NCI-H345 treated with DMSO at 0.1 percent for 48 hours (cell line): ENCODE results near the gene CD74.

Source experiments
- DNase-seq: peaks from one replicate; lab custom pipeline; 2025; ENCODE audit not compliant: unreplicated experiment; lab: John Stamatoyannopoulos, UW

The CD74 gene

DNA sequence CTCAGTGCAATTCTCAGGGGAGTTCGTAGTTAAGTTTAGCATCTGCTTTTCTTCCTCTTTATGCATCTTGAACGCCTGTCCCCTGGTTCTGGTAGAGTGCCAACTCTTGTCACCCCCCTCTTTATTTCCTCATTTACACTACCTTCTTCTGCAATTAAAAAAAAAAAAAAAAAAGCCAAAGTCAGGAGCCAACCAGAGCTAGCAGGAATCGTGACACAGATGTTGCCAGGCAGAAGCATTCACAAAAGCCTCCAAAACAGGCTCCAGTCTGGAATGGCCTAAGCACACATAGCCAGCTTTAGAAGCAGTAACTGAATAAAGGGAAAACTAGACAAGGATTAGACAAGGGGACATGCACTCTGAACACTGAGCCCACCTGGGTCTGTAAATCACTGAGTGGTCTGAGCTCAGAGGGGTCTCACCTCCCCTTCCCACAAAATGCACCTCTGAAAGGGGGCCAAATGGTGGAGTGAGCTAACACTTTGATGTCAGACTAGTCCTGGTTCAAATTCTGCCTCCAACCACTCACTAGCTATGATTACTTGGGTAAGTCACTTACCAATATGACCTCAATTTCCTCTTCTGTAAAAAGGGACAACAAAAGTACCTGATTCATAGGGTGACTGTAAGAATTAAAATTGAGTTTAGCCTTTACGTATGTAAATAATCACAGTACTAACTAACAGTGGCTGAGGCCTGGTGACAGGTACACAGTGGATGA, 2.0 kb downstream of the CD74 start:
- peak; percentile 44 for DNase-seq

DNA sequence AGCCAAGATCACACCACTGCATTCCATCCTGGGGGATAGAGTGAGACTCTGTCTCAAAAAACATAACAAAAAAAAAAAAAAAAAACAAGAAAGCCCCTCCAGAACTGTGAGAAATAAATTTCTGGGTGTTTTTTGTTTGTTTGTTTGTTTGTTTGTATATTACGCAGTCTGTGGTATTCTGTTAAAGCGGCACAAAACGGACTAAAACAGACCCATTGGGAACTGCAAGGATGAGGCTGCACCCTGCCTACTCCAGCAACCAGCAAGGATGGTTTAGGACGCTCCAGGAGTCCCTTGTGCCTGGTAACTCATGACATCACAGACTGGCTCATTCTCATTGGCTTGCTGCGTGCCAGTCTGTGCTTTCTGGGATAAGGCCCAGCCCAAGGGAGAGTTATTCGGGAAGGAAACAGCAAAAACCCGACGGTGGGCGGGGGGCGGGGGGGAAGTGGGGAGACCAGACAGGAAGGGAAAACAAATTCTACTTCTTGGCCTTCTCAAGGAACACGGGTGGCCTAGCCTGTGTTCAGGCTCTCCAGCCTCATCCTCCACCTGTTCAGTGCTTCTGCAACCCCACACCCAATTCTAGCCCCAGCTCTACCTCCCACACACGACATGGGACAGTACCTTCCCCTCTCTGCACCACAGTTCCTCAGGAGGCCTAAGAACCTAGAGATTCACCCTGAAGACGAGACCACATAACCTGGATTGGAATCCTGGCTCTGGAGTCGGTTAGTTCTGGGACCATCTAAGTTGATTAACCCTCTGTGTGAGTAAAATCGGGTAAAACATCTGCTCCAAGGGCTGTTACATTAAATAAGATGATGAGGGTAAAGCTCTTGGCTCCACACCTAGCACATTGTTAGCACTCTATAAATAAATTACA, 2.8 kb downstream of the CD74 start:
- DNase-seq: peak; percentile 84

DNA sequence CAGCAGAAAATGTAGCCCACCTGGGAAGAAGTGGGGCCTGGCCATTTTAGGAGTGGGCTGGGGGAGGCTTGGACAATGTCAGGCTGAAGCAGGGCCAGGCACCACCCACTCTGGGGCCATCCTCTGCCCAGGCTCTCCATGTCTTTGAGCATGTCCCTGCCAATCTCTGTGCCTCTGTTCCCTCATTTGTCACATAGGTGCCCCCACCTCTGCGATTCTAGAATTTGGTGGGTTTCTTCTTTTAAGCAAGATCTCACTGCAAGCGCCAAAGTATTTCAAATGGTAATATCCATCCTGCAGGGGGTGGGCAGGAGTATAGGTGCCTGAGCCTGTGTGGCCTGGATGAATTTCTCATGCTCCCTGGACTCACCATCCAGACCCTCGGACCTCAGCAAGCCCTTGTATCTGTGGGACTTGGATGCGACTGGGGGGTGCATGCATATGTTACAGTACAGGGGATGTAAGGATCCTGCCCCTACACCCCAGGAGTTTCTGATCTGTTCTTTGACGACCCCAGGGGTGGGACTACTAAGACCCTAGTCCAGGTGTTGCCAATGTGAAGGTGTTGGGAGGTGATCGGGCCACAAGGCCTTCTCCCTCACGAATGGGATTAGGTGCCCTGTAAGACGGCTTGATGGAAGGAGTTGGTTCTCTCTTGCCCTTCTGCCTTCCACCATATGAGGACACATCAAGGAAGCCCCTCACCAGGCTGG, 4.3 kb downstream of the CD74 start:
- no peak for DNase-seq

DNA sequence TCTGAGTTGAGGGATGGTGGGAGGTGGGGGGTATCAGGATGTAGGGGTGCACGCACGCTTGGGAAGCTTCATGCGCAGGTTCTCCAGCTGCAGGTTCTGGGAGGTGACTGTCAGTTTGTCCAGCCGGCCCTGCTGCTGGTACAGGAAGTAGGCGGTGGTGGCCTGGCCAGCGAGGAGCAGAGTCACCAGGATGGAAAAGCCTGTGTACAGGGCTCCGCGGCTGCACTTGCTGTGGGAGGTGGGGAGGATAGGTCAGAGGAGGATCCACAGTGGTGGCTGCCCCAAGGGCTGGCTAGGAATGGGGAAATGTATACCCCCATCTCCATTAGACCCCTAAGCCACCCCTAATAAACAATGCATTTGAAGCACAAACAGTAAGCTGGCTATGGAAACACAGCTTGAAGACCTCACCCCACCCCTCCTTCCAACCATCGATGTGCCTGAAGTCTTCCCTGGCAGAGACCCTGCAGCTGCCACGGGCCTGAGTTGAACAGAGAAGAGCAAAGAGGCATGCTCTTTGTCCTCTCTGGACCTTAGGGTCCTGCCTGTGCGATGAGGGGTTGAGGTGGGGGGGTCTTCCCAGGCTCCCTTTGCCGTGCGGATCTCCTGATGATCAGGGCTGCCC, 5.5 kb downstream of the CD74 start:
- no peak for DNase-seq

DNA sequence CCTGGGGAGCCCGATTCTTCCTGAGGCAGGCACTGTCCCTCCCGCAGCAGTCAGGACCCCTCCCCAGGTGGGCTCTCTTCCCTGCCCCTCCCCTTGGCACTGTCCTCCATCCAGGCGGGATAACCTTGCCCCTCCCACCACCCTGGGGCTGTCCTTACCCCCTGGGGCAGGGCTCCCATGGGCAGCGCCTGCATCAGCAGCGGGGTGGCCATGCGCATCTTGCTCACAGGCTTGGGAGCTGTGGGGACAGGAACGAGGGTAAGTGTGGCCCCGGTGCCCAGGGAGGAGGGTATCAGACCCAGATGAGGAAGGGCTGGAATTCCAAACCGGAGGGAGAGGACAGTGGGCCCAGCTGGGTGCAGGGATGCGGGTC, 6.0 kb downstream of the CD74 start:
- no peak for DNase-seq

DNA sequence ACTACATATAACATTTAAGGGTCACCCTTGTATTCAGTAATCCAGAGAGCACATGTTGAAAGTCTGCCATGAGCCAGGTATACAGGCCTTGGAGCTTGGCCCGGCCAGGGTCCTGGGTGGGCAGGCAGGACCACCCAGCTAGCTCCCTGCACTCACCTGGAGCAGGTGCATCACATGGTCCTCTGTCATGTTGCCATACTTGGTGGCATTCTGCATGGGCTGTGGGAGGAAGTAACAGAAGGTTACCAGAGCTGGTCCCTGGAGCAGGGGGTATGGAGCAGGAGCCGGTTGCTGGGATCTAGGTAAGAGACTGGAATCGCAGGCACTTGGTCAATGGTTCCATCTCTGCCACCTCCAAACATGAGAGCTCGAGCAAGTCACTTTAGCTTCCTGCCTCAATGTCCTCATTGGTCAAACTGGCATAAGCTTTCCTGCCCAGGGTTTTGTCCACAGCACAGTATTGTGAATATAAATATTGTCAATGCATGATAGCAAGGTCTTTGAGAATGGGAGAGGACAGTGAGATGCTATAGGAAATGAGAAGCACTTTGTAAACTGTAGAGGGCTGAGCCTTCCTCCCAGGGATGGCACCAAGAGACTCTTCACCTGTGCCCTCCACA, 6.5 kb downstream of the CD74 start:
- DNase-seq: no peak

DNA sequence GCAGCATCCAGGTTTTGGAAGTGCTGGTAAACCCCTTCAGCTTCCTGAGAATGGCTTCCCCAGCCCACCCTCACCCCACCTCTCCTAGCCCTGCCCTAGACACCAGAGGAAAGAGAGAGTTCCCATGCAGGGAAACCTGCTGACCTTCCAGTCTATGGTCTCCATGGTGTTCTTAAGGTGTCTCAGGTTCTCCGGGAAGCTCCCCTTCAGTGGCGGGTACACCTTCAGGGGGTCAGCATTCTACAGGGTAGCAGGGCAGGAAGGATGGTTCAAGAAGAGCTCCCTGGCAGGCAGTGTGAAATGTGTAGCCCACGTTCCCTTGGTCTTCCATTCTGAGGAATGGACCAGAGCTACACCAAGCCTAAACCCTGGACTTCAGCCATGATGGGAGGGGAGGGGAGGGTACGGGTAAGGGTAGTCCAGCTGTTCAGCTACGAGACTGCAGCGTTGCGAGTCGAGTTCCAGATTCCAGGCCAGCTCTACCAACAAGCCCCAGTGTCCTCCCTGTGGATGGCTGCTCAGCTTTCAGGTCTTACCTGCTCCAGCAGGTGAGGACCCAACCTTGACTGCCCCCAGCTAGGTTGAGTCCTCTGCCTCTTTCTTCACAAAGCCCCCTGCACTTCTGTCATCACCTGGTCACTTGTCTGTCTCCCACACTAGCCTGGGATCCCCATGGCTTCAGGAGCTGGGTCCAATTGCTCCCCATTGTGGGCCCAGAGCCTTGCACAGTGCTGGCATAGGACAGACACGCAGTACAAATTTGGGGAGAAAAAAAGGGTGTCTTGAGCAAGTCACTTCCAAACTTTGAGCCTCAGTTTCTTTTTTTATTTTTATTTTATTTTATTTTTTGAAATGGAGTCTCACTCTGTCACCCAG, 7.5 kb downstream of the CD74 start:
- no peak for DNase-seq

DNA sequence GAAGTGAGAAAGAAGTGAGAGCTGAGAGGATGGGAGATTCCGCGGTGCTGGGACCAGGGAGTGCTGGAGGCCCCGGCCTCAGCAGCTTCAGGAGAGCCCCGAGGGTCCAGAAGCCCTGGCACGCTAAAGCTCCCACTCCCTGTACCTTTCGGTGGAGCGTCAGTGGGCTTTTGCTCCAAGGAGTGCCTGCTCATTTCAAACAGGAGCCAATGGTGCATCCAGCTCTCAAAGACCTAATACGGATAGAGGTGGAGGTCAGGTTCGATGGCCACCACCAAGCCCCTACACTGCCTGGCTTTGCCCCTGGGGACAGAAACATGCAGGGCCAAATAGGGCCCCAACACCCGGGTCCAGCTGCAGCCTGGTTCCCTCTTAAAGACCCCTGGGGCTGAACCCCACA, 8.2 kb downstream of the CD74 start:
- no peak for DNase-seq

DNA sequence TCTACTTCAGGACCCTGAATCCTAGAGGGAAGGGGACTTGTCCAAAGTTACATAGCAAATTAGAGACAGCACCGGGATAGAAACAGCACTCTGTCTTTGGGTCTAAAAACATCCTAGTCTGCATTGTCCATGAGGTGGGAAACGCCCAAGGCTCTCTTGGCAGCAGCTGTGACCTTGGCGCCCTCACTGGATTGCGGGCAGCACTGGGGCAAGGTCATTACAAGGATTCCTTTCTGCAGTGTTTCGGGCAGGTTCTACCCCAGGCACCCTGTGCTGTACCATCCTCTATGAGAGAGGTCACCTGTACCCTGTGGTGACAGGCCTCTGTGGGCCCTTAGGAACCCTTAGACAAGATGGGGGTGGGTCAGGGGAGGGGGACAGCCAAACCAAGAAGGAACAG, 8.6 kb downstream of the CD74 start:
- DNase-seq: no peak

DNA sequence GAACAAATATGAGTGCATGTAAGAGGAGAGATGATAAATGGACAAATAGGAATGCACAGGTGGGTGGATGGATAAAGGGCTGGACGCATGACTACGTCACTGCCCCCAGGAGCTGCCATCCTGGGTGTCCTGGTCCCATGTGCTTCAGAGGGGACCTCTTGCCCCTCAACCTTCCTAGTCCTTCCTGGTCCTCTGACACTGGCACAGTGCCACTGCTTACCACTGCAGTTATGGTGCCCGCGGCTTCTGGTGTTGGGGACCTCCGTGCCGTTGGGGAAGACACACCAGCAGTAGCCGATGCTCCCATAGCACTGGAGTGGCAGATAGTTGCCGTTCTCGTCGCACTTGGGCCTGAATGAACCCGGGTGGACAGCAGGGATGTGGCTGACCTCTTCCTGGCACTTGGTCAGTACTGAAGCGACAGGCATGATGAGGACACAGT, 9.8 kb downstream of the CD74 start:
- no peak for DNase-seq

DNA sequence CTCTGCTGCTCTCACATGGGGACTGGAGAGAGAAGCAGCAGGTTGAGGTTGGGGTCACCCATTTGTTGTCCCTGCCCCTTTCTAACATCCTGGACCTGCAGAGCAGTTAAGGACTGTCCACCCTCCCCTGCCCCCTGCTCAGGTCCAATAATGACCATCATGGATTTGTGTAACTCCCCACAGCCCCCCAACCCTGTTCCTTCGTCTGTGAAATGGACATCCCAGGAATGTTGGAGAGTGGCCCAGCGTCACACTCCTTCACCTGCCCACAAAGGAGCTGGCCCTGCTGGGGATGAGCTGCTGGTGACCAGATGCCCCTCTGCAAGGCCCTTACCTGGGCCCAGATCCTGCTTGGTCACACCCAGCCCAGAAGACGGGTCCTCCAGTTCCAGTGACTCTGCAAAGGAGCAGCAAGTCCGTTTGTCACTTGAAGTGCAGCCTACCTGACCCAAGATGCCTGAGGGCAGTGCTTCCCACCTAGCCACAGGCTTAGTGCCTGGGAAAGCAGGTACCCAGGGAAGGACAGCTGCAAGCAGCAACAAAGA, 10.4 kb downstream of the CD74 start:
- DNase-seq: no peak

DNA sequence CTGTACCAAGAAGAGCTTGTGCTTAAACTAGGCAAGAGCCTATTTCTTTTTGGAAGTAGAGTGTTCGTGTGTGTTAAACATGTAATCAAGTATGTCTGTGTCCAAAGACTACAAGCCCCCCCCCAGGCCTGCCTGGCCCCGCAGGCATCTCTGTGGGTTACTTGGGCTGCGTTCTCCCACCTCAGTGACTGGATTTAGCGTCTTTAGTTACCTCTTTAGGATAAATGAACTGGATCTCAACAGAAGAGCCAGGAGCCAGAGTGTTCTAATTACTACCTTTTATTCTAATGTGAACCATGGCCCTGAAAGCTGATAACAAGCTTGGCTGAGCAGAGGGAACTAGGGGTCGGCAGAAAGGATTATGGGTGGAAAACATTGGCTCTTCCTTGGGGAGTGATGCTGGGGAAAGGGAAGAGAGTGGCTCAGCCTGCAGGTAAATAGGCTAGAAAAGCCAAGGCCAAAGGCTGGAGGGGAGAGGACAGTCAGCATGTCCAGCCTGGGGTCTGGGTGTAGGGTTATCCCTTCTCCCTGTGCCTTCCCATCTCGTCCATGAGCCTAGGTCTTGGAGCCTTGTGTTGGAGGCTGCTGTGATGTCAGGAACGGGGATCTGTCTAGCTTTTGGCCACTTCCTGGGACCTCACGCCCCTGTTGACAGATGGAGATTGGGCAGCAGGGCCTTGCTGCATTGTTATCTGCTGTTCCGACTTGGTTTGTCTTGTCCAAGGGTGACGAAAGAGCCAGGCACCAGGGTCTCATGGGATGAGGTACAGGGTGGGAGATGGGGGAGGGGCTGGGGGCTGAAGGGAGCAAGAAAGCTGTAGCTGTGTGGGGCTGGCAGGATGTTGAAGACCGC, 11.1 kb downstream of the CD74 start:
- no peak for DNase-seq

DNA sequence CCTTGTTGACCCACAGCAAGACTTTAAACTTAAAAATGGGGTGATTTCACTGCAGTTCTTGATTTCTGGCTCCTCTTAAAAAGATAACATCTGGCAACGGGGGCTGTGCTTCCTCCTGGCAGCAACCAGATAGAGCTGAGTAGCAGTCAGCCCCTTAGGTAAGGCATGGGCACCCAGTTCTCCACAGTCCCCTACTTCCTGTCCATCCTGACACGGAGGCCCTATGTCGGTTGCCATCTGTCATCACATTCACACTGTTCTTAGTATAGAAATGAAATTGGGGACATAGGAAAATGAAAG, 11.7 kb downstream of the CD74 start:
- no peak for DNase-seq

DNA sequence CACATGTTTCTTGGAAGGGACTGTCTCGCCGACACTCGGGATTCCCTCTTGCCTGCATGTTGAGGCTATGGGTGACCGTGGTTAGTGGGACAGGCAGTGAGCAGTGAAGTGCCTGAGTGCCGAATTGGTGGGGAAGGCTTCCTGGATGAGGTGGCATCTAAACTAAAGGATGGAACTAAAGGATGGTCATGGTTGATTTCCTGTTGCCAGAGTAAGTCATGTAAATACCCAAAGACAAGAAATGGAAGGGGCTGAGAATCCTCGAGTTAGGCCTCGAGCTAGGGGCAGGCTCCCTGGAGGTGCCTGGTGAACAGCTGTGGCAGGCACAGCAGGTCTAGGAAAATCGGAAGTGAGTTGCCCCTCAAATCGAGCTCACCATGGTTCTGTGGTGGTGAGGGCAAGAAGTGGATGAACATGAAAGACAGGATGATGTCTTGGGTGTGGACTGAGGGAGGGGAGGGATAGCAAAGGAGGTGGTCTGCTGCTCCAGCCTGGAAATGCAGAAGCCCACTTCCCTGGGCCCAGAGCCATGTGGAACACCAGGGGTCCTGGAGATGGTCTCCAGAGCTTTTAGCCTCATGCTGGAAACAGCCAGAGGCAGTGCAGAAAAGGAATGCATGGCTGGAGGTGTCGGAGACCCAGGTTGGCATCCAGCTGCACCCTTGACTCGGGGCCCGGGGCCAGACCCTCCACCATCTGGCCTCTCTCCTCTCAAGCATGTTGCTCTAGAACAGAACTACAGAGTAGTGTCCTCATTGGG, 12.2 kb downstream of the CD74 start:
- no peak for DNase-seq

DNA sequence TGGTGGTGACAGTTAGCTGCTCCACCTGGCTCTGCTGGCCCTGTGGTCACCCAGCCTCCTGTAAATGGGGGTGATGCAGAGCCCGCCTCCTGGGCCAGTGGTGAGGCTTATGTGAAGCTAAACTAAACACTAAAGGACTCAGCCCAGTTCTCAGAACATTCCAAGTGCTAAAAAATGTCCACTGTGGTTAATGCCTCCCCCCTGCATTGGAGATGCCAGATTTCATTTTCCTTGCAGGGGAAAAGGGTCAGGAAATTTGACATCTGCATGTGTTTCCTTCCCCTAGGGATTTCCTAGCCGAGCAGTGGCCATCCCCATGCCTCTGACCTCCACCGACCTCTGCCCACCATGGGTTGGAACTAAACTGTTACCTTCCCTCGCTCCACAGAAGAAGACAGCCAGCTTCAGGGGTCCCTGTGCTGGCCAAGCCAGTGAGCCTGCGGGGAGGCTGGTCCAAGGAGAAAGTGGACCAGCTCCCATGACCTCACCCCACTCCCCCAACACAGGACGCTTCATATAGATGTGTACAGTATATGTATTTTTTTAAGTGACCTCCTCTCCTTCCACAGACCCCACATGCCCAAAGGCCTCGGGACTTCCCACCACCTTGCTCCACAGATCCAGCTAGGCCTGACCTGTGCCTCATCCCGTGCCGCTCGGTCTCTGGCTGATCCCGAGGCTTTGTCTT, 13.0 kb downstream of the CD74 start:
- no peak for DNase-seq

DNA sequence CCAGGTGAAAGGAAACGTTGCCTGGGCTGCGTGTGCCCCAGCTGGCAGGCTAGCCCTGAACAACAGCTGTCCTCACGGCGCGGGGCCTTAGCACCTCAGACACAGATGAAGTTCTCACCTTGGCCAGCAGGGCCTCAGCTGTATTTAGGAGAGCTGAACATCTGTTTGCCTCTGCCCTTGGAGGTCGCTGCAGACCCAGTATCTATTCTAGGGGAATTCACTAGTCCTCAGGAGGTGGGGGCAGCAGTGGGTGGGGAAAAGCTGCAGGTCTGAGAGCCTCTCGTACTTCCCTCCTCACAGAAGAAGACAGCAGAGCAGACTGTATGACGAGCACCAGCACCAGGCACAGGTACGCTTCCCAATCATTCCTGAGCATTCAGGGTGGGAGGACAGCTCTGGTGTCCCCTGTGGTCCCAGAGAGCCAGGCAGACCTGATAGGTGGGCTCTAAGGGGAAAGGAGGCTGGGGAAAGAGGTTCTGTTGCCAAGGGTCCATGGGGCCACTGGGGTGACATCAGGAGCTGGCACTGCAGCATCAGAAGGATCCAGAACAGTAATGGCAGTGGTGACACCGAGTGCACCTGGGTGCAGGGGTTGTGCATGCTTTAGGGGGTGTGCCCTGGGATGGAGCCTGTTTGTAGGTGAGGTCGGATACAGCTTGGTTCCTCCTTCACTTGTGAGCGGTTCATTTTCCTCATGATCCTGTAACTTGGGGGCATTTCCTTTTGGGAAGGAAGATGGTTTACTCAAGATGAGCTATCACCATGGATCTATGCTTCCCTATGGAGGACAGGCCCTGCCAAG, 13.8 kb downstream of the CD74 start:
- DNase-seq: no peak
